ENCODE data around the gene MYH4.

Gene MYH4

GRCh38 chr17:10469459-10469858, at the start of gene MYH4:
MYH4 (minus strand) TSS chr17:10469559; CDS start chr17:10466745, 2,814 bp downstream.
- DNase-seq (ENCODE audit: low spot score): no peak

DNA sequence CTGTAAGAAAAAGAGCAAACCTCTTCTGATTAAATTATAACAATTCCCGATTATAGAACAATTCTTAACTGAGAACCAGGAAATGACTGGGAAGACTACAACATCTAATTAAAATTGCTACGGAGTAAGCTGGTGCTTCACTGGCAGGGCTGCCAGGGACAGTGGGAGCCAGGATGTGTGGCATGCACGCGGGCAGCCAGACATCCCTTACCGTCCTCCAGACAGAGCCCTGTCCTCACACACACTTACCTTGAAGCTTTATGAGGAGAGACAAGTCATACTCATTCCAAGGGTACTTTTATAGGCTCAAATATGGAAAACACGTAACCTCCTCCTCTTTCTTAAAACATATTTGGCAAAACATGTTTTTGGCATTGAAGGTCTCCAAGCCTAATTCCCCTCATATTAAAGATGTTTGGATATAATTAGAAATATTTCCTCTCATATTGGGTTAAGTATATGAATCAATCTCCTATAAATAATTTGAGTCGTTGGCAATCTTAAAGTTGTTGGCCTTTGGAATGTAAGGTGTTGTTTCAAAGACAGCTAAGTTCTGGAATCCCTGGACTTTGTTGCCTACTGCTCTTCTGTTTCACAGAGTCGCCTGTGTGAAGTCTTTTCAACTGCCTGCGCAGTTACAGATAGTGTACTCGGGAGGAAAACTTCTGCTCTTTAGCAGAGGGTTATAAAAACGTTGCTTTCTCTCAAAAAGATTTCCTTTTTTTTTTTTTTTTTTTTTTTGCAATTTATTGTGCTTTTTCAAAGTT, 49.1 kb upstream of the MYH4 start, which contains the start of gene MYH1:
MYH1 (minus strand) TSS at position 272 of the 767 bp plus-strand sequence. CDS start 1,900 bp downstream, outside the sequence.
- no peak for DNase-seq (ENCODE audit: low spot score)

- DNase-seq (ENCODE audit: low spot score): no peak
Measured at GRCh38 chr17:10516638-10517037, 47.3 kb upstream of the MYH4 start.

DNA sequence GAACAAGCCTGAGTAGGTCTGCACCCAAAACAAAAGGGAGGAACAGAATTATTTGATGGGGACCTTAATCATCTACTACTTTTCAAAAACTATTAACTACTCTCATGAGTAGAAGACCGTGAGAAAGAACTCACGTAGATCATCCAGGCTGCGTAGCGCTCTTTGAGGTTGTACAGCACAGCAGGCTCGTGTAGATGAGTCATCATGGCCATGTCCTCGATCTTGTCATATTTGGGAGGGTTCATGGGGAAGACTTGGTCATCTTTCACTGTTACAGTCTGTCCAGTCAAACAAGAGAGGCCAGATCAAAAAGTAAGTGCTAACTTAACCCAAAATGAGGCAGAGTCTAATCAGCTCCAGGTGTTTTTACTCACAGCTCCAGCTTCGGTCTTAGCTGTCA, 46.7 kb upstream of the MYH4 start:
- DNase-seq (ENCODE audit: low spot score): no peak

GRCh38 chr17:10513299-10514067, 44.1 kb upstream of the MYH4 start:
- no peak for DNase-seq (ENCODE audit: low spot score)

GRCh38 chr17:10512856-10513255, 43.5 kb upstream of the MYH4 start:
- no peak for DNase-seq (ENCODE audit: low spot score)

- DNase-seq (ENCODE audit: low spot score): no peak
Measured at GRCh38 chr17:10499950-10500349, 30.6 kb upstream of the MYH4 start.

DNA sequence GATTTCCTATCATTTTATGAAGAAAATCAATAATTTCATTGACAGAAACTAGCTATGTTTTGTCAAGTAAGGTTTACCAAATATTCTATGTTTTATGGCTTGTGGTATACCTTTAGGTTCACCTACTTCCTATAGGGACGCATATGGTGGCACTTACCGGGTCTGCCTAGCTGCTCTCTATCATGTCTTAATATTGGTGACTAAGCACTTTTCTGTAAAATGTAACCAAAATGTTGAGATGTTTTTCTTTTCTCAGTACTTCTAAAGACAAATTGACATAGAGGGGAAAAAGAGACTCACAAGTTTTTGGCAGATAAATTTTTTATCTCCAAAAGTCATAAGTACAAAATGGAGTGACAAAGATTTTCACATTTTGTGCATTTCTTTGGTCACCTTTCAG, 22.6 kb upstream of the MYH4 start:
- DNase-seq (ENCODE audit: low spot score): no peak

GRCh38 chr17:10482252-10482651, 12.9 kb upstream of the MYH4 start:
- no peak for DNase-seq (ENCODE audit: low spot score)

- no peak for DNase-seq (ENCODE audit: low spot score)
Measured at GRCh38 chr17:10477701-10478100, 8.3 kb upstream of the MYH4 start.

- DNase-seq (ENCODE audit: low spot score): no peak
Measured at GRCh38 chr17:10474536-10474935, 5.2 kb upstream of the MYH4 start.

- no peak for DNase-seq (ENCODE audit: low spot score)
Measured at GRCh38 chr17:10471858-10472257, 2.5 kb upstream of the MYH4 start.

- DNase-seq (ENCODE audit: low spot score): no peak
Measured at GRCh38 chr17:10463402-10463801, 6.0 kb downstream of the MYH4 start.

GRCh38 chr17:10460062-10460461, 9.3 kb downstream of the MYH4 start:
- DNase-seq (ENCODE audit: low spot score): no peak

DNA sequence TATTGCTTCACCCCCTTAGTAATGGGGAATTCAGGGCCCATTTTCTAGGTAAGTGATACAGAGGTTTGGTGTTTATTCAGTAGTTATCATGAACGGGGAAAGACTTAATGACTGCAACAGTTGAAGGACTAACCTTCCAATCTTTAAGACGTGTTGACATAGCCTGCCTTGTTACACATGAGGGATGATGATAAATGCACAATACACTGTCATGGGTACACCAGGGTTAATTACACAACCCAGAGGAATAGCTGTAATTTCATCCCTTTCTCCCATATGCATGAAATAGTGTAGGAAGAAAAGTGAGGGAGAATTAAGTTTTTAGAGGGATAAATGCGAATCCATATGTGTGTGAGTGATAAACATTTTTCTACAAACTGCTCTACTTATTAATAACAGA, 10.7 kb downstream of the MYH4 start:
- DNase-seq (ENCODE audit: low spot score): no peak

DNA sequence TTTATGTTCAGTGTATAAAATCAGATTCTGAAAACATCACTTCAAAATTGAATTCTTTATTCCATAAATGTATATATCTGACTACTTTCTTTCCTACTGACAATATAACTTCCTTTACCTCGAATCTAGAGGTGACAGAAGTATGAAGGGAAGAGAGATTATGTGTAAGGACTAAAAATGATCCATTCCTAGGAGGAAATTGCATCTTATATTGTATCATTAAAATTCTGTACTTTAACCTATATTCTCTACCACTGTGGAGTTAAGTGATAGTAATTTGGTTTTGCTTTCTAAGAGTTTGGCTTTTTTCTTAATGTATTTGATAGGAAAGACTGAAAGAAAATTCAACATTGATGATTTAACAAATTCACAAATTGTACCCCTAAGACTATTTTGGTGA, 11.4 kb downstream of the MYH4 start:
- DNase-seq (ENCODE audit: low spot score): no peak

DNA sequence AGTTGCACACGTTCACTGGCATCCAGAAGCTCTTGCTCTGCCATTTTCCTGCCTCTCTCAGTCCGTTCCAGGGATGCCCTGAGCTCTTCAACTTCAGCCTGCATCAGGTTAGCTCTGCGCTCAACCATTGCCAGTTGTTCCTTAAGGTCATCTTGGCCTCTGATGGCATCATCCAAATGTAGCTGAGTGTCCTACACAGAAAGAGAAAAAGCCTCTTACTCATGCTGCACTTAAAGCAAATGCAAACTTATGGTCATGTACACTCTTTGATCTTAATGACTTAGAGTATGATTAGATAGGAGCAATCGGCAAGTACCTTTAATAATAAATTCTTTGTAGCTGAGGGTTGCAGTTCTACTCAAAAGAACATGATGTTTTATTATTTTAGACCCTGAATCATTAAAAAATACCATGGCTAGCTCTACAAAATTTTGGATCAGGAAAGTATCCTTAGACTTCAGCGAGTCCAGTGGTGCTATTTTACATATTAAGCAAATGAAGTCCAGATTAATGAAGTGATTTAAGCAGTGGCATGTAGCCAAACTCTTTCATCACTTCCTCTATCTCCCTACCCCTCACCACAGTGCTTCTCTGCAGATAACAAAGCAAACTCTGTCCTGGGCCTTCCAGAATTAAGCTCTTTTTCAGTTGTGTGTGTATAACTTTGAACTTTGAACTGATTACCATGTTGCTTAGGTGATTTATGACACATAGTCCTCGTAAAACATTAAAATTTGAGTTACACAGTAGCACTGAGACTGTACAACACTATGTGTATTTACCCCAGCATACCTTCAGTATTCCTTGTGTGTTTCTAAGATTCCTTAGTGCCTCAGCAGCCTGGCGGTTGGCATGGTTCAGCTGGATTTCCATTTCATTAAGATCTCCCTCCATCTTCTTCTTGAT, 22.1 kb downstream of the MYH4 start:
- DNase-seq (ENCODE audit: low spot score): no peak

DNA sequence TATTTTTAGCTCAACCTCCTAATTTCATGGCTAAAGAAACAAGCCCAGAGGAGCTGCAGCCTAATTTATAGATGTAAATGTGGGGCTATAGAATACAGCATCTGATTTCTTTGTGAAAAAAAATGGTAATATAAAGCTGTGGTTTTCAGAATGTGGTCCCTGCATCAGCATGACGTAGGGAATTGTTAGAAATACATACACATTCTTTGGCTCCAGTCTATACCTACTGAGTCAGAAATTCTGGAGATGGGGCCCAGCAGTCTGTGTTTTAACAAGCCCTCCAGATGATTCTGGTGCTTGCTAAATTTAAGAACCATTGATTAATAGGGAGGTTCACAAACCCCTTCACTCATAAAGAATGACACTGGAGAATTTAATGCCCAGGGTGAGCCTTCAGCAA, 29.5 kb downstream of the MYH4 start:
- DNase-seq (ENCODE audit: low spot score): no peak

DNA sequence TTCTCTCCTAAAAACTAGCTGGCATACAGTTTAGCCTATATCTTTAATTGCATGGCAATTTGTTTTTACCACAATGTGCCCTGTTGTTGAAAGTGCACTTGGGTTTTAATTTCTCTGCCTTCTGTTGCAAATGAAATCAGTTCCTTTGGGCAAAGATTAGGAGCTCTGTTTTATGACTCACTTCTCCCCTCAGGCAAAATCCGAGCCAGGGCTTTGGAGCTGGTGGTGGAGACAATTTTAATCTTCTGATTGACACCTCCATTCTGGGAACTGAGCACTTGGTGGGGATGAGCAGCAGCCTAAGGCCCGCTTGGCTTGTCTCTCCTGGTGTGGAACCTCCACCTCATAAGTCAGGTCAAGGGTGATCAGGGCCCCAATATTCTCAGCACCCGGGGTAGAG, 34.3 kb downstream of the MYH4 start:
- DNase-seq (ENCODE audit: low spot score): no peak

- DNase-seq (ENCODE audit: low spot score): no peak
Measured at GRCh38 chr17:10429421-10430045, 39.8 kb downstream of the MYH4 start.

- no peak for DNase-seq (ENCODE audit: low spot score)
Measured at GRCh38 chr17:10428781-10429180, 40.6 kb downstream of the MYH4 start.
